Fibroblast of gingiva (primary cell): ENCODE data around the gene AP1G2.
"Not testable (repeated sequence)": the region's sequence is repeated elsewhere in the genome, so short reads cannot be mapped to it uniquely, and the experiment has no call there.

Experiments used
- DNase-seq: peaks from one replicate; pipeline ENCODE4 v3.0.0-alpha.2; 2011; ENCODE audit warnings: low read depth

AP1G2 gene

GRCh38 chr14:23594191-23594590 lies 26.6 kb upstream of the AP1G2 start:
- DNase-seq = not testable (repeated sequence)

- no peak for DNase-seq
These were observed 22.6 kb upstream of the AP1G2 start for GRCh38 chr14:23590198-23590597.

- no peak for DNase-seq
These were observed 22.0 kb upstream of the AP1G2 start for GRCh38 chr14:23589606-23590005.

GRCh38 chr14:23588884-23589598 lies 21.4 kb upstream of the AP1G2 start:
- DNase-seq = peak; percentile 60

- not testable (repeated sequence) for DNase-seq
These were observed 17.1 kb upstream of the AP1G2 start for GRCh38 chr14:23584527-23585203.

- DNase-seq = not testable (repeated sequence)
These were observed 16.4 kb upstream of the AP1G2 start for GRCh38 chr14:23583761-23584526.

GRCh38 chr14:23582906-23583760 lies 15.5 kb upstream of the AP1G2 start:
- no peak for DNase-seq

GRCh38 chr14:23580948-23581281 lies 13.3 kb upstream of the AP1G2 start:
- DNase-seq = no peak

GRCh38 chr14:23580152-23580926 lies 12.7 kb upstream of the AP1G2 start:
- DNase-seq = no peak

GRCh38 chr14:23579739-23580138 lies 12.1 kb upstream of the AP1G2 start:
- DNase-seq = no peak

- no peak for DNase-seq
These were observed 11.7 kb upstream of the AP1G2 start for GRCh38 chr14:23579311-23579630.

GRCh38 chr14:23578560-23579310 lies 11.1 kb upstream of the AP1G2 start, which contains the start of gene JPH4:
JPH4 (minus strand) TSS chr14:23578790; CDS start chr14:23577453, 1,337 bp downstream.
- no peak for DNase-seq

GRCh38 chr14:23577710-23578392 lies 10.3 kb upstream of the AP1G2 start:
- no peak for DNase-seq

- no peak for DNase-seq
These were observed 9.6 kb upstream of the AP1G2 start for GRCh38 chr14:23577004-23577681.

- DNase-seq = no peak
These were observed 5.9 kb upstream of the AP1G2 start for GRCh38 chr14:23573384-23574015.

- no peak for DNase-seq
These were observed 5.2 kb upstream of the AP1G2 start for GRCh38 chr14:23572836-23573235.

- DNase-seq = no peak
These were observed 4.9 kb upstream of the AP1G2 start for GRCh38 chr14:23572524-23572828.

GRCh38 chr14:23571701-23572523 lies 4.3 kb upstream of the AP1G2 start:
- no peak for DNase-seq
